ENCODE measurements around the gene THOC3. TPM values are rescaled to one million over a fixed set of nuclear protein-coding genes. Genes with fewer than 3 reads are reported as not detected.
"Not testable (repeated sequence)": the region's sequence is repeated elsewhere in the genome, so short reads cannot be mapped to it uniquely, and the experiment has no call there.

THOC3 gene
- total RNA-seq, 2 donors from 2014 or later: 62.9 to 140 TPM

DNA sequence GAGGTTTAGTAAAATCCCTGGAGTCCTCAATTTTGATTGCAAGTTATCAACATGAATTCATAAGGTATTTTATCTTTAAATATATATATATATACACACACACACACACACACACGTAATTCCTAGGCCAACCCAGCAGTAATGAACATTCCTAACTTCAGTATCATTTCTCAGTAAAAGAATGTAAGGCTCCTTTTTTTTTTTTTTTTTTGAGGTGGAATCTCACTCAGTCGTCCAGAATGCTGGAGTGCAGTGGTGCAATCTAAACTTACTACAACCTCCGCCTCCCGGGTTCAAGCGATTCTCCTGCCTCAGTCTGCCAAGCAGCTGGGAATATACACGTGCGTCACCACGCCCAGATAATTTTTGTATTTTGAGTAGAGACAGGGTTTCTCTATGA lies 5.8 kb downstream of the THOC3 start:
- H3K4me3 ChIP-seq; H3K4me1 ChIP-seq; DNase-seq; H3K9me3 ChIP-seq; intact Hi-C loops (cut with DNase I); H3K9ac ChIP-seq (ENCODE audit: low read depth in 2 of 2, low read length in 2 of 2); H3K27me3 ChIP-seq; H3K36me3 ChIP-seq; H3K27ac ChIP-seq: not testable (repeated sequence)

DNA sequence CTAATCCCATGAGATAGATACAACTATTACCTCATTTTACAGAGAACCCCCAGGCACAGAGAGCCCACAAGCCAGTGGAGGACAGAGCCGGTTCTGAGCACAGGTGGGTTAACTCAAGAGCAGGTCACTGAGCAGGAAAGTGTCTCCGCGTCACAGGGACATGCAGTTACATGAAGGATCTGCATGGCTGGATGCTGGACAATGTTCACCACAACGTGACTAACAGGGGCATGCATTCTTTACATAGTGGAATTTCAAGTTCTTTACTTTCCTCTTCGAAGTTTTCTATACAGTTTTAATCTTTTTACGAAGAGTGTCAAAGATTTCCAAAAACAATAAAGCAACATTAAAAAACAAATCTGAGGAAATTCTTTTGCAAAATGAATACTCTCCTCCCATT lies 7.9 kb downstream of the THOC3 start:
- H3K9ac ChIP-seq (ENCODE audit: low read depth in 2 of 2, low read length in 2 of 2); intact Hi-C loops (cut with DNase I); H3K27me3 ChIP-seq; H3K4me1 ChIP-seq; H3K27ac ChIP-seq; H3K36me3 ChIP-seq; H3K4me3 ChIP-seq; H3K9me3 ChIP-seq; DNase-seq: not testable (repeated sequence)

DNA sequence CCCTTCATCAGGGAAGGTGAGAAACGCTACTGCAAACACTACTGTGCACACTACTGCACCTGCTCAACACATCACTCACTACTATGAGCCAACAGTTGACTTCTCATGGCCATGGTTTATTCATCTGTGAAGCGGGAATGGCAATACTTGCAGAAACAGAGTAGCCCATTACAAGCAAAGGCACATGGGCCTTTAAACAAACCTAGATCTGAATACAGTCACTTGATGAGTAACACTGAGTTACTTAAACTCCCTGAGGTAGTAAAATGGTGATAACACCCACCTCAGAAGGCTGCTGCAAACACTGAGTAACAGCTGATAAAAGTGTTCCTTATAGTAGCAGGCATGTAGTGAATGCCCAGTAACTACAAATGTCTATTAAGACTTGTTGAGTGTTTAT lies 9.6 kb downstream of the THOC3 start:
- H3K9me3 ChIP-seq; H3K27me3 ChIP-seq; H3K4me1 ChIP-seq; H3K27ac ChIP-seq; H3K36me3 ChIP-seq; H3K9ac ChIP-seq (ENCODE audit: low read depth in 2 of 2, low read length in 2 of 2); intact Hi-C loops (cut with DNase I); H3K4me3 ChIP-seq; DNase-seq: not testable (repeated sequence)

DNA sequence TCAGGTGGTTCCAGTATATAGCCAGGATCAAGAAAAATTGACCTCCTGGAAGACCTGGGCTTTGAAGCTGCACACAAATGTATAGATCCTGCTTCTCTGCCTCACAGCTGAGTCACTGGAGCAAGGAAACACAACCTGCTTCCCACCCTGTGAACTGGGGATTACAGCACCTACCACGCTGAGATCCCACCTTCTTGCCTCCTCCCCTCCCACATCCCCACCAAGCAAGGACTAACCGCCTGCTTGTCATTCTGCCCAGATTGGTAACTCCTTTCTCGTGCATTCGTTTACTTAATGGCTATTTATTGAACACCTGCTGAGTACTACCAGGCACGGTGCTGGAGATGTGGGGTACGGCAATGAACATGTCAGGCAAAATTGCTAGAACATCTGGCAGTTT lies 14.0 kb downstream of the THOC3 start:
- intact Hi-C loops (cut with DNase I); H3K9me3 ChIP-seq; H3K27me3 ChIP-seq; H3K36me3 ChIP-seq; H3K4me3 ChIP-seq; H3K4me1 ChIP-seq; H3K9ac ChIP-seq (ENCODE audit: low read depth in 2 of 2, low read length in 2 of 2); DNase-seq; H3K27ac ChIP-seq: not testable (repeated sequence)

DNA sequence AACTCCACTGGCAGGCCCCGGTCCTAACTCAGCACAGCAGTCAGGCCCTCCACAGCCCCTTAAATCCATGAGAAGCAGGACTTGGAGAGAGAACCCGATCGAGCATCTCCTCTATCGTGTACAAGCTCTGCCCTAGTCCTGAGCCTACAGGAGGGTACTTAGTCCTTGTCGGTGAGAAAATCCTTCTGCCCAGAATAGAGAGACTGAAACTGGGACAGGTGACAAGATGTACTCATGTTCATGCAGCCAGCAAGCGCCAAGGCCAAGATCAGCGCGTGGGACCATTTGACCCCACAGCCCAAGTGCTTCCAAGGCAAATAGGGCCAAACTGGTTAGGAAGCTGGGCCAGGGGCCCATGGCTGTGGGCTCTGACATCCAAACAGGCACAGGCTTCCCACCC lies 15.3 kb downstream of the THOC3 start:
- H3K36me3 ChIP-seq; H3K27ac ChIP-seq; H3K4me3 ChIP-seq; H3K27me3 ChIP-seq; H3K9me3 ChIP-seq; H3K9ac ChIP-seq (ENCODE audit: low read depth in 2 of 2, low read length in 2 of 2); intact Hi-C loops (cut with DNase I); DNase-seq; H3K4me1 ChIP-seq: not testable (repeated sequence)

DNA sequence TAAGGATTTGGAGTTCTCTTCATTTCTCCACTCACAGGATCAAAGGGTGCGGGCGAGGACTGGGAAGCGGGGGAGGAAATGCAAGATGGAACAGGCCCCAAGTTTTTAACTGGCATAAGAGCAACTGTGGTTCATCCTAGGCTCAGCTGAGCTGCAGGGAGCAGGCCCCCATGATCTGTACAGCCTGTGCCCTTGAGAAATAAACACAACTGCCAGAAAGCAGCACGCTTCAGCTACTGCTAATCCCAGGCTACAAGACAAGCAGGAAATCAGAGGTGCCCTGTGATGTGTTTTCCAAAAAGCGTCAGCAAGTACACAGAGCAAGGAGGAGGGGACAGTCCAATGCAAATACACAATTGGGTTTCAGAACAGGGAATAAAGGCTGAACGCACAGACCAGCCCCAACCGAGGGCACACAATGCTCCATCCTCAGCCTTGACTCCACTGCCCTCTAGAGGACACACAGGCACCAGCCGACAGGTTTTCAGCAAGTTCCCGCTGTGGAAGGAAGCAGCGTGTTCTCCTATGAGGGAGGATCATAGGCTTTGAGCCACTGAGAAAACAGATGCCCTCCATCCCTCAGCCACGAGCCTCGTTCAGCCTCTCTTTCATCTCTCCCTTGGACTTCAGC lies 16.7 kb downstream of the THOC3 start:
- H3K4me1 ChIP-seq; H3K9me3 ChIP-seq; intact Hi-C loops (cut with DNase I); H3K9ac ChIP-seq (ENCODE audit: low read depth in 2 of 2, low read length in 2 of 2); DNase-seq; H3K4me3 ChIP-seq; H3K27me3 ChIP-seq; H3K36me3 ChIP-seq; H3K27ac ChIP-seq: not testable (repeated sequence)

DNA sequence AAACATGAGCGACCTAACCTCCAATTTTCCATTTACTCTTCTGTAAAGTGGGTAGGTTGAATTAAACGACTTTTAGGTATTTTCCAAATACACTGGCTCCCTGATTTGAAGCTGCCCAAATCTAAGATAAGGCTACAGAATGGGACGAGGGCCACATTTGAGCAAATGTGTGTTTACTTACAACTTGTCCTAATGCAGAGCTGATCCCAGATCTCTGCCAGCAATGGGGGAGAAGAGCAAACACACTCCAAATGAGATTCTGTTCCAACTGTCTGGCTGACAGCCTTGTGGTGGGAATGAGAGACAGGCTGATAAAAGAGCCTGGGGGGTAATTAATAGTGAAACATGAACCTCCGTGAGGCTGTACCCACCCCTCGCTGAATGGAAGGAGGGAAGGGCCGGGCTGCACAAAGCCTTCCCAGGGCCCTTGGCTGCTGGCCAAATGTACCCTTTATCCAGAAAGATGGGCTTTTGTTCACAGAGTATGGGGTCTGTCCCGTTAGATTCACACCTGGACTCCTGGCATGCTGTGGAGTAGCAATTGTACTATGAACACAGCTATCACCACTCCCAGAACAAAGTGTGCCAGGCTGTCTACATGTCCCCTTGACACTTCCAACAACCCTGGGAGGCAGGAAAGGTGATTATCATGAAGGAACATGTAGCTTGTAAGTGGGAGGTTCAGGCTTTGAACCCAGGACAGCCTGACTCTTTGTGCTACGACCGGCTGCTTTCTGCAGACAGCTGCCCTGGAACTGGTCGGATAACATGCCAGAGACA lies 19.6 kb downstream of the THOC3 start:
- H3K4me3 ChIP-seq; H3K9ac ChIP-seq (ENCODE audit: low read depth in 2 of 2, low read length in 2 of 2); H3K36me3 ChIP-seq; H3K9me3 ChIP-seq; DNase-seq; intact Hi-C loops (cut with DNase I); H3K4me1 ChIP-seq; H3K27ac ChIP-seq; H3K27me3 ChIP-seq: not testable (repeated sequence)

DNA sequence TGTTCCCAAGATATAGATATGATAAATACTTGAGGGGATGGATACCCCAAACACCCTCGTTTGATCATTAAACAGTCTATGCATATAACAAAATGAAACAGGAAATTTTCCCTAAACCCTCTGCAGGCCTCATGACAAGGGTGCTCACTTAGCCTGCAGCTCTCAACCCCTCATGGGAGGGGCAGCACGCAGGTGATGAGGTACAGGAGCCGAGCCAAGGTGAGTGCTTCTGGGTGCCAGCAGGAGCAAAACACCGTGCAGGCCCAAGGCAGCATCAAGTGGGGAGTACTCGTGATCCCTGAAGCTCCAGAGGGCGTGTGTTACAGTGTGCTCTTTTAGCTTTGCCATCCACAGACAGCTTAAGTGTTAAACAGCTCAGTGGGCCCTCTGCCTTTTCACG lies 24.9 kb downstream of the THOC3 start:
- H3K36me3 ChIP-seq; H3K27me3 ChIP-seq; H3K27ac ChIP-seq; H3K4me3 ChIP-seq; DNase-seq; intact Hi-C loops (cut with DNase I); H3K4me1 ChIP-seq; H3K9me3 ChIP-seq; H3K9ac ChIP-seq (ENCODE audit: low read depth in 2 of 2, low read length in 2 of 2): not testable (repeated sequence)

DNA sequence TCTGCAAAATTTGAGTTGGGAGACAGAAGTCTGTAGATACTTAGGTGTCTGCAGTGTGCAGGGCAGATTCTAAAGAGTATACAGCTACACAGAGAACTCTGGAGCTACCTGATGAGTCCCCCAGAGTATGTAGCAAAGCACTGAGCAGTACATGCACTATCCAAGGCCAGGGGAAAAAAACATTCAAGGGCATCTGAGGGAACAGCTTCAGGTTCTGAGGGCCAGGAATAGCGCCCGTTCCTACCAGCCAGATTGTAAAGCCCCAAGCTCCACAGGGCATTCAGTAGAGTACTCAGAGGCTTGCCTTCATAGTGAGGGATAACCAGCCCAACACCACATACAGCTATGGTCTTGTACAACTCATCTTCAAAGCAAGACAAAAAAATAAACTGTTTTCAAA lies 27.5 kb downstream of the THOC3 start:
- H3K9ac ChIP-seq (ENCODE audit: low read depth in 2 of 2, low read length in 2 of 2); H3K27me3 ChIP-seq; H3K27ac ChIP-seq; H3K36me3 ChIP-seq; DNase-seq; H3K4me1 ChIP-seq; H3K4me3 ChIP-seq; intact Hi-C loops (cut with DNase I); H3K9me3 ChIP-seq: not testable (repeated sequence)

DNA sequence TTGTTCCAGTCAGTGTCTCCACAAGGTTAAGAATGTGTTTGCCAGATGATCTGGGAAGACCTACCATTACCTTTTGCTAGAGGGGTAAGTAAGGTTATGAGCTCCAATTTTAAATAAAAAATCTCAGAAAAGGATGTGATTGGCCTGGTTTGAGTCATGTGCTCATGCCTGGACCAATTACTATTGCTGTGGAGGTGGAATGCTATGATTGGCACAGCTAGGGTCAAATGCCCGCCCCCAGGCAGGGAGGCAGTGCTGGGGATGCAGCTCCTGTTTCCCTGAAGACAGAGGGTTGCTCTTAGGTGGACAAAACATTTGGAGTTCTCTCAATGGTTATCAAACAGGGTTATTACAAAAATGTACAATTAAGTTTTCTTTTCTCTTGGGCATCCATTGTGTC lies 29.6 kb downstream of the THOC3 start:
- H3K36me3 ChIP-seq; H3K4me3 ChIP-seq; H3K27me3 ChIP-seq; H3K9me3 ChIP-seq; H3K27ac ChIP-seq; intact Hi-C loops (cut with DNase I); H3K9ac ChIP-seq (ENCODE audit: low read depth in 2 of 2, low read length in 2 of 2); H3K4me1 ChIP-seq; DNase-seq: not testable (repeated sequence)

DNA sequence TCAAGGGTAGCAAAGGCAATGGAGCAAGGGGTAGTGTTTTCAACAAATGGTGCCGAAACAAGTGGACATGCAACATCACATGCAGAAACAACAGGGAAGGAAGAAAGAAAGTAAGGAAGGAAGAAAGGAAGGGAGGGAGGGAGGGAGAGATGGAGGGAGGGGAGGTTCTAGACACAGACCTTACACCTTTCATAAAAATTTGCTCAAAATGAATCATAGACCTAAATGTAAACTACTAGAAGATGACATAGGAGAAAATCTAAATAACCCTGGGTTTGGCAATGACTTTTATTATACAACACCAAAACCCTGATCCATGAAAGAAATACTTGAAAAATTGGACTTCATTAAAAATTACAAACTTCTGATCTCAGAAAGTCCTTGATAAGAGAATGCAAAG lies 39.4 kb downstream of the THOC3 start:
- H3K4me1 ChIP-seq; H3K9ac ChIP-seq (ENCODE audit: low read depth in 2 of 2, low read length in 2 of 2); H3K27me3 ChIP-seq; H3K36me3 ChIP-seq; intact Hi-C loops (cut with DNase I); H3K4me3 ChIP-seq; H3K27ac ChIP-seq; H3K9me3 ChIP-seq; DNase-seq: not testable (repeated sequence)

DNA sequence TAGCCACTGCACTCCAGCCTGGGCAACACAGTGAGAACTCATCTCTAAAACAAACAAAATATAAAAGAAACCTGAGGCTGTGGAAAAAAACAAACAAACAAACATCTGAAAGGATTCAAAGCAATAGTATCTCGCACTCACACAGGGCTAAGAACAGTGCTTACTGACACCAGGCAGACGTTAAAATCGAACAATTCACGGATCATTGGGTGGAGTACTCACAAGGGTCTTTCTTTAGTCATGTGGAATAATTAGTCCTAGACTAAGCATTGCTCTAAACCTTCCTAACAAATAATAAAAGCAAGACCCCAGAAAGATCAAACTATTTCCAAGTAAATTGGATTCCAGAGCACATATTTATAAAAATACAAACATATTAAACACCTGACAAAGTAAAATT lies 43.0 kb downstream of the THOC3 start:
- H3K27me3 ChIP-seq; H3K4me1 ChIP-seq; H3K4me3 ChIP-seq; H3K36me3 ChIP-seq; H3K27ac ChIP-seq; H3K9ac ChIP-seq (ENCODE audit: low read depth in 2 of 2, low read length in 2 of 2); DNase-seq; intact Hi-C loops (cut with DNase I); H3K9me3 ChIP-seq: not testable (repeated sequence)
